Testis (tissue), 3 donors: Measurements from ENCODE around the gene CPEB4. TPM values are rescaled to one million over a fixed set of nuclear protein-coding genes. Genes with fewer than 3 reads are reported as not detected.
A peak's percentile ranks its signal among the peaks of the same experiment; 100 is the strongest.

Experiments used
- DNase-seq: peaks from one replicate; pipeline ENCODE4 v3.0.0-alpha.2; 2019
- H3K27ac ChIP-seq, 2 donors: fragments of 200-600 bp; sonication (generic); one replicate each; pipeline ENCODE4 v1.5.1; 2019
- H3K27me3 ChIP-seq: fragments of 200-600 bp; sonication (generic); one replicate; pipeline ENCODE4 v1.5.1; 2019
- H3K36me3 ChIP-seq: fragments of 200-600 bp; sonication (generic); one replicate; pipeline ENCODE4 v1.5.1; 2017; ENCODE audit warnings: low read depth; ENCODE audit errors: missing control alignments
- H3K4me1 ChIP-seq: fragments of 200-600 bp; sonication (generic); one replicate; pipeline ENCODE4 v1.5.1; 2019
- H3K4me3 ChIP-seq, 2 donors: fragments of 200-600 bp; sonication (generic); one replicate each; pipeline ENCODE4 v1.5.1; 2017 to 2019
- H3K9me3 ChIP-seq: fragments of 200-600 bp; sonication (generic); one replicate; pipeline ENCODE4 v1.5.1; 2017
- CTCF ChIP-seq, 3 experiments: fragments of 450-650 bp in 2 of 3; fragments of 200-600 bp in 1 of 3; sonication (generic) in 1 of 3; IDR thresholded peaks; one replicate each; pipeline ENCODE4 v1.5.1; 2016 to 2019; ENCODE audit warnings: antibody characterized with exemption in 3 of 3, mild to moderate bottlenecking in 2 of 3, moderate library complexity in 1 of 3
- POLR2A ChIP-seq: fragments of 450-650 bp; IDR thresholded peaks from one replicate; pipeline ENCODE4 v1.6.1; 2017; ENCODE audit warnings: antibody characterized with exemption, mild to moderate bottlenecking, moderate library complexity
- WGBS, 2 donors: methylation state at CpG; one replicate each; pipeline ENCODE4 v1.1.5; 2018; 5-methylcytosine and 5-hydroxymethylcytosine counted together
- intact Hi-C: fragments of 100-400 bp; cut with DNase I; formaldehyde crosslinking; loops from one replicate; pipeline ENCODE4 v1.15.1; 2023; ENCODE audit warnings: low total_unique reads
- polyA plus RNA-seq: library from polyadenylated mRNA; stranded (reverse); fragments of 350-450 nt; fragmentation: Illumina TruSeq; extraction: RNeasy Lipid Tissue Mini Kit (QIAGEN cat#74804); gene quantifications from one replicate; pipeline ENCODE4 v1.2.3, GENCODE V29; 2014; ENCODE audit warnings: low read depth, low replicate concordance; ENCODE audit not compliant: insufficient read depth
- total RNA-seq, 2 donors: library from RNA; depleted of rRNA; stranded (reverse); fragments of >200 nt; gene quantifications; one replicate each; pipeline ENCODE4 v1.2.3, GENCODE V29; 2016

Gene CPEB4
- total and polyA plus RNA-seq, 3 donors from 2014 or later = 29.4 to 64.4 (median 52.9) TPM

GRCh38 chr5:173866243-173866857 lies 21.8 kb upstream of the CPEB4 start:
- H3K27ac ChIP-seq = no peak overlapping the region
- H3K4me3 ChIP-seq = peak overlapping the region; percentile 24 to 39
- H3K4me1 ChIP-seq = peaks cover 3% of the 10 kb centered on the region
- DNase-seq = no peak
- no peaks in the 10 kb centered on the region for H3K36me3 ChIP-seq
- TF ChIP-seq POLR2A = no peak
- TF ChIP-seq CTCF (IDR thresholded peaks at IDR 0.05) = no peak
- intact Hi-C loops = no loop called here
- H3K27me3 ChIP-seq = no peaks in the 10 kb centered on the region
- H3K9me3 ChIP-seq = no peaks in the 10 kb centered on the region
- 64 to 71% methylated on average over 15 of the region's 15 CpGs for WGBS, 2 donors

- DNase-seq = peak; percentile 76
- H3K27ac ChIP-seq = no peak overlapping the region
- no peaks in the 10 kb centered on the region for H3K36me3 ChIP-seq
- WGBS, 2 donors = 57 to 75% methylated on average over 11 to 17 of the region's 17 CpGs
- intact Hi-C loops = no loop called here
- H3K9me3 ChIP-seq = no peaks in the 10 kb centered on the region
- peak overlapping the region; percentile 24 to 39 for H3K4me3 ChIP-seq
- TF ChIP-seq POLR2A (no peak), CTCF (IDR thresholded peaks at IDR 0.05) (no peak)
- no peaks in the 10 kb centered on the region for H3K27me3 ChIP-seq
- H3K4me1 ChIP-seq = peaks cover 3% of the 10 kb centered on the region
These were observed 21.1 kb upstream of the CPEB4 start for GRCh38 chr5:173866858-173867679.

GRCh38 chr5:173868096-173868880 lies 19.9 kb upstream of the CPEB4 start:
- intact Hi-C loops = no loop called here
- H3K4me1 ChIP-seq = peaks cover 3% of the 10 kb centered on the region
- H3K27ac ChIP-seq = no peak overlapping the region
- no peaks in the 10 kb centered on the region for H3K36me3 ChIP-seq
- 68 to 74% methylated on average over 7 of the region's 7 CpGs for WGBS, 2 donors
- no peaks in the 10 kb centered on the region for H3K9me3 ChIP-seq
- no peak for DNase-seq
- no peaks in the 10 kb centered on the region for H3K27me3 ChIP-seq
- H3K4me3 ChIP-seq = no peak overlapping the region
- TF ChIP-seq POLR2A = no peak

- Histone ChIP-seq H3K36me3 (no peaks in the 10 kb centered on the region), H3K4me1 (peaks cover 3% of the 10 kb centered on the region), H3K4me3 (no peak overlapping the region), H3K9me3 (no peaks in the 10 kb centered on the region), H3K27ac (no peak overlapping the region), H3K27me3 (no peaks in the 10 kb centered on the region)
- TF ChIP-seq CTCF (IDR thresholded peaks at IDR 0.05) (no peak), POLR2A (no peak)
- no peak for DNase-seq
- 67 to 87% methylated on average over 4 of the region's 4 CpGs for WGBS, 2 donors
- intact Hi-C loops = no loop called here
These were observed 18.8 kb upstream of the CPEB4 start for GRCh38 chr5:173869316-173869715.

- Histone ChIP-seq H3K36me3 (no peaks in the 10 kb centered on the region), H3K27ac (peak overlapping the region in 1 of 2 donors; percentile 67), H3K27me3 (no peaks in the 10 kb centered on the region), H3K4me1 (peaks cover 2% of the 10 kb centered on the region), H3K4me3 (no peak overlapping the region), H3K9me3 (no peaks in the 10 kb centered on the region)
- DNase-seq = no peak
- 89 to 92% methylated on average over 9 of the region's 9 CpGs for WGBS, 2 donors
- TF ChIP-seq POLR2A (no peak), CTCF (IDR thresholded peaks at IDR 0.05) (no peak)
- intact Hi-C loops = no loop called here
These were observed 15.2 kb upstream of the CPEB4 start for GRCh38 chr5:173872957-173873305.
